BLaER1 (cell line): ENCODE measurements around the gene ZNF398.
A peak's percentile ranks its signal among the peaks of the same experiment; 100 is the strongest.

ENCODE experiments used
- H3K27ac ChIP-seq: shearing (Covaris generic); formaldehyde crosslinking; 2 replicates; pipeline ENCODE4 v1.8.1; 2022
- H3K27me3 ChIP-seq: shearing (Covaris generic); formaldehyde crosslinking; 2 replicates; pipeline ENCODE4 v1.8.1; 2022
- H3K36me3 ChIP-seq: shearing (Covaris generic); formaldehyde crosslinking; 2 replicates; pipeline ENCODE4 v1.8.1; 2022
- H3K4me1 ChIP-seq: shearing (Covaris generic); formaldehyde crosslinking; 2 replicates; pipeline ENCODE4 v1.8.1; 2022
- H3K4me2 ChIP-seq: shearing (Covaris generic); formaldehyde crosslinking; 2 replicates; pipeline ENCODE4 v1.8.1; 2022
- H3K4me3 ChIP-seq: shearing (Covaris generic); formaldehyde crosslinking; 2 replicates; pipeline ENCODE4 v1.8.1; 2022
- H3K9ac ChIP-seq: shearing (Covaris generic); formaldehyde crosslinking; 2 replicates; pipeline ENCODE4 v1.8.1; 2022
- H3K9me3 ChIP-seq: shearing (Covaris generic); formaldehyde crosslinking; 2 replicates; pipeline ENCODE4 v1.8.1; 2022
- H4K20me1 ChIP-seq: shearing (Covaris generic); formaldehyde crosslinking; 2 replicates; pipeline ENCODE4 v1.8.1; 2022
- Cebpa-rat ChIP-seq: shearing (Covaris generic); IDR thresholded peaks from 2 replicates; pipeline ENCODE4 v1.8.1; 2022

The ZNF398 gene

DNA sequence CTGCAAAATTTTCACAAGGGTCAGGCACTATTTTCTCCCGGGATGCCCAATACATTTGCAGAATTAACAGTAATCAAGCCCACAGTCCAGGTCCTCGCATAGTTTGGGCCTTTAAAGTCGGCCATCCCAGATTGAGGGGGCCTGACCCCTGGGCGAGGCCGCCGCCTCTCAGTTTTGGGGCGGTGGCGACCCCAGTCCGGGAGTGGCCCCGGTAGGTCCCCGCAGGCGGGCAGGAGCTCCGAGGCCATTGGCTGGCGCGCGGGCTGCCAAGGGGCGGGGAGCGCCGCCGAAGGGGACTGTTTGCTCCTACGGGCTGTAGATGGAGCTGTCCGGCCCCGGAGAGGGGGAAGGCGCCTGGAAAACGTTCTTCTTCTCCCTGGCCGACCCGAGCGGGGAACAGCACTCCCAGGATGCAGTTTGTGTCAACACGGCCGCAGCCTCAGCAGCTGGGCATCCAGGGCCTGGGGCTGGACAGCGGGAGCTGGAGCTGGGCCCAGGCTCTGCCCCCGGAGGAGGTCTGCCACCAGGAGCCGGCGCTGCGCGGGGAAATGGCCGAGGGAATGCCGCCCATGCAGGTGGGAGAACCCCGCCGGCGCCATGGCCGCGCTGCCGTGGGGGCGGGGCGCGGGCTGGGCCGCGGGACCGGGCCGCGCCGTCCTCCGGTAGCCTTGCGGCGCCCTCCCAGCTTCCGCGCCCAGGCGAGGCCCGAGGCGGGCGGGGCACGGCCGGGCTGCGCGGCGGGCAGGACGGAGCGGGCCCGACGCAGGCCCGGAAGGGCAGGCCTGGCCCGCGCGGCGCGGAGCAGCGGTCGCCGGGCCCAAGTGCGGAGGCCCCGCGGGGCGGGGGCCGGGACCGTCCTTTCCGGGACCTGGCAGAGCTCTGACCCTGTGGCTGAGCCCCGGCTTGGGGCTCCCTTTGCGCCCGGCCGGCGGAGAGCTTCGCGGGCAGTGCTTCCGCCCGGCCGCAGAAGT lies 48.2 kb downstream of the ZNF398 start, which contains the start of gene ZNF282:
TSS of gene ZNF282 (plus strand) at position 367 of the 971 bp plus-strand sequence. CDS start at position 411, 44 bp downstream.
- Histone ChIP-seq H3K9me3 (no peaks in the 10 kb centered on the region), H3K4me3 (peak within 1 kb of the TSS; percentile 99), H3K27ac (peak within 1 kb of the TSS; percentile 96), H3K36me3 (peaks cover 29% of the 10 kb centered on the region), H4K20me1 (peaks cover 50% of the 10 kb centered on the region), H3K27me3 (no peaks in the 10 kb centered on the region), H3K4me2 (peak within 1 kb of the TSS; percentile 97), H3K9ac (peak within 1 kb of the TSS; percentile 98), H3K4me1 (peaks cover 20% of the 10 kb centered on the region)
- no peak for TF ChIP-seq Cebpa-rat

DNA sequence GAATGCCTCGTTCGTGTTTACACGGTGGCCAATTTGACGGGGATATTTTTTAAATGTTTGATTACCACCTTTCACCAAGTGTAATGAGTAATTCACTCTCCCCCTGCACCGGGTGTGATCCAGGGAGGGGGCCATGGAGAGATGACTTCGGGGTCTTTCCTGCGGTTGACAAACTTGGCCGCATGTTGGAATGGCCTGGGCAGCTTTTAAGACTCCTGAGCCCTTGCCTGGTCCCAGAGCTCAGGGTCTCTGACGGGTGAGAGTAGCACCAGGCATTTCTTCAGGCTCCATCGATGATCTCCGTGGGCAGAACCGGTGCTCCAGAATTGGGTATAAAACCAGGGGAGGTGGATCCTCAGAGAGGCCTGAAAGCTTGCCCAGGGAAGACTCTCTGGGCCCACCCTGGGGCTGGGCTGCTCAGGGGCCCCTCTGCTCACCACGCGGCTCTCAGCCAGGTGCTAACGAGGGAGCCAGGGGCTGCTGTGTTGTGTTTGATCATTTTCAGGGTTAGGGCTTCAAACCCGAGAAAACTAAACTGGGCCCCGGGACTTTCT lies 49.0 kb downstream of the ZNF398 start:
- Histone ChIP-seq H3K36me3 (peaks cover 37% of the 10 kb centered on the region), H3K27ac (peak overlapping the region; percentile 96)

DNA sequence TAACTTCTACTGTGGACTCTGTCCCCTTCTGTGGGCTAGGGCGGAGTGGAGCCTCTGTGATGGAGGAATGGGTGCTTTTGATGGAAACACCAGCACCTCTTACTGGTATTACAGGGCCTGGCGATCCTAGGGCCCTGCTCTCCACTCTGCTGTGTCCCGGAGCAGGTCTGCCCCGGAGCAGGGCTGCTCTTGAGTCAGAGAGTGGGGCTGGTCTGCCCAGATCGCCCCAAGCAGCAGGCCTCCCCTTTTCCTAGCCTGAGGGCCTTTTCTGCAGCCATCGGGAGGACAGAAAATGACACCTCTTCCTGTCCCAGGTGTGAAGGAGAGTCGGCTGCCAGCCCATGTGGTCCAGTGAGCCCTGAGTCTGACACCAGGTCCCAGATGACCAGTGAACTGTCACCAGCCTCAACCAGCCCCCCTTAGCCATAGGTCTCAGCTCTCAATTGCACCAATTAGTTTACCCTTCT lies 49.5 kb downstream of the ZNF398 start:
- H3K4me2 ChIP-seq = peak overlapping the region; percentile 97
- H3K9me3 ChIP-seq = no peaks in the 10 kb centered on the region
- no peaks in the 10 kb centered on the region for H3K27me3 ChIP-seq
- H3K4me3 ChIP-seq = peak overlapping the region; percentile 99
- peaks cover 63% of the 10 kb centered on the region for H4K20me1 ChIP-seq
- peaks cover 20% of the 10 kb centered on the region for H3K4me1 ChIP-seq
- peak overlapping the region; percentile 96 for H3K27ac ChIP-seq
- H3K36me3 ChIP-seq = peaks cover 42% of the 10 kb centered on the region
- TF ChIP-seq Cebpa-rat = no peak
- peak overlapping the region; percentile 98 for H3K9ac ChIP-seq

More for the DNA sequence above, 49.0 kb downstream of the ZNF398 start:
- Histone ChIP-seq H4K20me1 (peaks cover 58% of the 10 kb centered on the region), H3K9me3 (no peaks in the 10 kb centered on the region), H3K27me3 (no peaks in the 10 kb centered on the region), H3K9ac (peak overlapping the region; percentile 98), H3K4me1 (peaks cover 20% of the 10 kb centered on the region), H3K4me3 (peak overlapping the region; percentile 99), H3K4me2 (peak overlapping the region; percentile 97)
- TF ChIP-seq Cebpa-rat = no peak

DNA sequence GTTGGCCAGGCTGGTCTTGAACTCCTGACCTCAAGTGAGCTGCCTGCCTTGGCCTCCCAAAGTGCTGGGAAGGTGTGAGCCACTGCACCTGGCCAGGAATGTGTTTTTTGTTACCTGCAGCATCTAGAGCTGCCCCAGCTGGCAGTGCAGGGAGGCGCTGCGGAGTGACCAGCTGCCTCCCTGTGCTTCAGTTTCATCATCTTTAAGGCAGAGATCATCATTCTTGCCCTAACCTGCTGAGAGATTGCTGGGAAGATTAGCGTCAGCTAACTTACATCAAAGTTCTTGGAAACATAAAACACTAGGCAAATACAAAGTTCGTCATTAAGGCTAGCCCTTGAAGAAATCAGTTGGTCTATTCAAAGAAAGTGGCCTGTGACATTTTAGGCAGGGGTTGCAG lies 50.4 kb downstream of the ZNF398 start:
- peaks cover 52% of the 10 kb centered on the region for H3K36me3 ChIP-seq

DNA sequence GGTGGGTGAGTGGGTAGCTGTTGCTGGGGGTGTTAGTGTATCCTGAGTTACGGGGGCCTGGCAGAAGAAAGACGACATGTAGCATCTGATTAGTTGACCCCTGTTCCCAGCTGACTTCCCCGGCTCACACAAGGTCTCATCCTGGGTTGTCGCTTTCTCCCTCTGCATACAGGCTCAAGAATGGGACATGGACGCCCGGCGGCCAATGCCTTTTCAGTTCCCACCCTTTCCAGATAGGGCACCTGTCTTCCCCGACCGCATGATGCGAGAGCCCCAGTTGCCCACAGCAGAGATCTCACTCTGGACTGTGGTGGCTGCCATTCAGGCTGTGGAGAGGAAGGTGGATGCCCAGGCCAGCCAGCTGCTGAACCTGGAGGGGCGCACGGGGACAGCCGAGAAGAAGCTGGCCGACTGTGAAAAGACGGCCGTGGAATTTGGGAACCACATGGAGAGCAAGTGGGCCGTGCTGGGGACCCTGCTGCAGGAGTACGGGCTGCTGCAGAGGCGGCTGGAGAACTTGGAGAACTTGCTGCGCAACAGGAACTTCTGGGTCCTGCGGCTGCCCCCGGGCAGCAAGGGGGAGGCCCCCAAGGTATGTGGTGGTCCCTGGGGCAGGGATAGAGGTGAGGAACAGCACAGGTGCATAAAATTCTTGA lies 51.0 kb downstream of the ZNF398 start:
- H3K27ac ChIP-seq = no peak overlapping the region
- no peak overlapping the region for H3K4me3 ChIP-seq
- H3K4me2 ChIP-seq = no peak overlapping the region
- H4K20me1 ChIP-seq = peaks cover 79% of the 10 kb centered on the region
- no peak overlapping the region for H3K9ac ChIP-seq
- H3K9me3 ChIP-seq = no peaks in the 10 kb centered on the region
- H3K27me3 ChIP-seq = no peaks in the 10 kb centered on the region
- TF ChIP-seq Cebpa-rat = no peak
- H3K4me1 ChIP-seq = peaks cover 20% of the 10 kb centered on the region
- H3K36me3 ChIP-seq = peaks cover 58% of the 10 kb centered on the region

More for the DNA sequence above, 50.4 kb downstream of the ZNF398 start:
- Histone ChIP-seq H3K9ac (no peak overlapping the region), H3K27ac (no peak overlapping the region), H3K9me3 (no peaks in the 10 kb centered on the region), H3K4me1 (peaks cover 20% of the 10 kb centered on the region), H3K4me3 (no peak overlapping the region), H3K4me2 (peak overlapping the region; percentile 97; the same call in 1 of the 2 replicates), H3K27me3 (no peaks in the 10 kb centered on the region), H4K20me1 (peaks cover 72% of the 10 kb centered on the region)
- TF ChIP-seq Cebpa-rat = no peak

DNA sequence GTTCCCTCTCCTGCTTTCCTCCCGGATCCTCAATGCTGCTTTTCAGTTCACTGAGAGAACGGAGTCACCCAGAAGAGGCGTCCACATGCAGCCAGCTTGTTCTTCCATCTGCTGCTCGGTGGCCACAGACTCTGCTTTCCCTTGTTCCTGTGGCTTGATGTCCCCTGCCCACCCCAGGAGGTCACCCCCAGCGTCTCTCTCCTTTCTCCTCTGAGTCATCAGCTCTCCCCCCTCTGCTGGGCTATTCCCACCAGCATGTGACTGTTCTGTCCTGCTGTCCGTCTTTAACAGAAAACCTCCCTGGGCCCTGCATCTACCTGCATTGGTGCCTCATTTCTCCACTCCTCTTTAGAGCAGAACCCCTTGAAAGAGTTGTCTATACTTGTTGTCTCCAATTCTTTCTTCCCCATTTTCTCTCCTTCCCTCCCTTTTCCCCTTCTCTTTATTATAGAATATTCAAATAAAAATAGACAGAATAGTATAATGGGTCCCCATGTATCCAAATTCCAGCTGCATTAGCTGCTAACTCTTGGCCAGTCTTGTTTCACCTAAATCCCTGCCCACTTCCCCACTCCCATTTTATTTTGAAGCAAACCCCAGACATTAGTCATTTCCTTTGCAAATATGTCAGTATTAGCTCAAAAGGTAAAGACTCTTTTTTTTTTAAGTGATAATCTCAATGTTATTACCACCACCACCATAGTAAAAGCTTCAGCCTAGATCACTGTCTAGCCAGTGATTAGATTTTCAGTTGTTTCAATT lies 52.2 kb downstream of the ZNF398 start:
- Histone ChIP-seq H3K27me3 (no peaks in the 10 kb centered on the region), H3K4me2 (no peak overlapping the region), H4K20me1 (peaks cover 90% of the 10 kb centered on the region), H3K9me3 (no peaks in the 10 kb centered on the region), H3K36me3 (peaks cover 69% of the 10 kb centered on the region), H3K27ac (no peak overlapping the region), H3K4me1 (peaks cover 20% of the 10 kb centered on the region), H3K4me3 (no peak overlapping the region), H3K9ac (no peak overlapping the region)
- no peak for TF ChIP-seq Cebpa-rat

DNA sequence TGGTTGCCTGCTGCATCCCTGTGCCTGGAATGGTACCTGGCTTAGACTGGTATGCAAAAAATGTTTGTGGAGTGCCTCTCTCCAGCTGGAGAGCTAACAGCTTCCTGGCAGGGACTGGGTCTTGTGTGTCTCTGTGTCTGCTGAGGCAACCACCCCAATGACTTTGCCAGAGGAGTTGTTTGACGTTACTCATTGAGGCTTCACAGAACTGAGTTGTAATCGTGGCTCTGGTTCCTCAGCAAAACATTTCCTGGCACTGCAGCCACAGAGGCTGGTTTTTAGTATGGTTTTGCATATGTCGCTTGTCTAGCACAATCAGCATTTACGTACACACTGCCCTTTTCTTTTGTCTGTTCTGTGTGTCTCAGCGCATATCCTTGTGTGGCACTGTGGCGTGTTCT lies 55.6 kb downstream of the ZNF398 start:
- Histone ChIP-seq H3K27me3 (no peaks in the 10 kb centered on the region), H3K9ac (no peak overlapping the region), H3K36me3 (peaks cover 100% of the 10 kb centered on the region), H3K9me3 (no peaks in the 10 kb centered on the region), H3K27ac (no peak overlapping the region), H3K4me1 (no peaks in the 10 kb centered on the region), H3K4me3 (no peak overlapping the region), H3K4me2 (no peak overlapping the region), H4K20me1 (peaks cover 100% of the 10 kb centered on the region)
- no peak for TF ChIP-seq Cebpa-rat

DNA sequence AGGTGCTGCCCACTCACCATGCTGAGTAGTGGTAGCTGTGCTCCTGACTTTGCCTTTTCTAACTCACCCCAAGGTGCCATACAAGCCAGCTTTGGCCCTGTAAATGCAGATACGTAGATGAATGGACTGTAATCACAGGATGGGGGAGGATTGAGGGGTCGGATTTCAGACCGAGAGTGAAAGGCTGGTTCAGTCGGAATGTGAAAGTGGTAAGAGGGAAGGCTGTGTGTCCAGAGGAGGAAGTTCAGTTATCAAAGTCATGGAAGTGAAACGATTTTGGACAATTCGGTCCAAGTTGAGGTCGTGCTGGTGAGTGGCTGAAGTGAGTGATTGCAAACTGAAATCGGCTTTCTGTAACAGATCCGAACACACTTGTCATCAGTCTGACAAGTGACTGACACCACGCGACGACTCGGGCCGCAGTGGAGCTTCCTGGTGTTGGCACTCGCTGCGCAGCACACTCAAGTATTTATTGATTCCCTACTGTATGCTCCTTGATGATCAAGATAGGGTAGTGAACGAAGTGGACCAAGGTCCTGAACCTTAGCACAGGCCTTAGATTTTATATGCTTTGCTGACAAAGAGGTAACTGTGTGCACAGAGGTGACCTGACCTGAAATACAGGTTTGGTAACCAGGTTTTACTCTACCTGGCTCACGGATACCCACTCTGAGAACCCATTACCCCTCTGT lies 58.6 kb downstream of the ZNF398 start:
- Histone ChIP-seq H3K9me3 (no peaks in the 10 kb centered on the region), H3K9ac (no peak overlapping the region), H3K27me3 (no peaks in the 10 kb centered on the region), H3K4me2 (no peak overlapping the region), H4K20me1 (peaks cover 88% of the 10 kb centered on the region), H3K27ac (no peak overlapping the region), H3K4me3 (no peak overlapping the region), H3K4me1 (no peaks in the 10 kb centered on the region), H3K36me3 (peaks cover 100% of the 10 kb centered on the region)
- TF ChIP-seq Cebpa-rat = no peak
